T-helper 2 cell (primary cell): ENCODE measurements around the gene ZNF831.
A peak's percentile ranks its signal among the peaks of the same experiment; 100 is the strongest.

ENCODE experiments used
- DNase-seq, 5 experiments: peaks; one replicate each; pipeline versions ENCODE4 v3.0.0 to v3.0.0-alpha.2; 2012 to 2022

ZNF831 gene

GRCh38 chr20:59182401-59183044 is 18.9 kb downstream of the ZNF831 start:
- DNase-seq = no peak

GRCh38 chr20:59183751-59184150 is 20.1 kb downstream of the ZNF831 start:
- no peak for DNase-seq

- DNase-seq = no peak
Observed at GRCh38 chr20:59184880-59185447, 21.3 kb downstream of the ZNF831 start.

- no peak for DNase-seq
Observed at GRCh38 chr20:59185809-59186208, 22.2 kb downstream of the ZNF831 start.

DNA sequence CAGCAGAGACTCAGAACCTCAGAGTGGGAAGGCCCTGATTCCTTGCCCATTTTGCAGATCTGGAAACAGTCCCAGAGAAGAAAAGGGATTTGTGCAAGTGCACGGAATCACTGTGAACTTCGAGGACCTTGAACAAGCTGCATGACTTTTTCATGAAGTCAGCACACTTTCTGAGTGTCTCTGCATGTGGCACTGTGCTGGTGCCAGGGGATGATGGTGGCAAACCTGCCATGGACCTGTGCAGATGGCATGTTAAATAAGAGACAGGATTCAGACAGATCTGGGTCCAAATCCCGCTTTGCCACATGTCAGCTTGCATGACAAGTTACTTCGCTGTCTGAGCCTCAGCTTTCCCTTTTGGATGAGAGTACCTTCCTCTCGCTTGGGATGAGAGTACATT is 26.8 kb downstream of the ZNF831 start:
- no peak for DNase-seq

- no peak for DNase-seq
Observed at GRCh38 chr20:59191036-59191755, 27.6 kb downstream of the ZNF831 start.

- no peak for DNase-seq
Observed at GRCh38 chr20:59191756-59192532, 28.3 kb downstream of the ZNF831 start.

DNA sequence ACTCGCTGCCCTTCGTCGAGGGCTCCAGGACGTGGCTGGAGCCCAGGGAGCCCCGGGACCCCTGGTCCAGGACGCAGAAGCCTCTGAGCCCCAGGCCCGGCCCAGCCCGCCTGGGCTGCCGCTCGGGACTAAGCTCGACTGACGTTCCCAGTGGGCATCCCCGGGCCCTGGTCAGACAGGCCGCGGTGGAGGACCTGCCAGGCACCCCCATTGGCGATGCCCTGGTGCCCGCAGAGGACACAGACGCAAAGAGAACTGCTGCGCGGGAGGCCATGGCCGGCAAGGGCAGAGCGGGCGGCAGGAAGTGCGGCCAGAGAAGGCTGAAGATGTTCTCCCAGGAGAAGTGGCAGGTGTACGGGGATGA is 28.9 kb downstream of the ZNF831 start:
- DNase-seq = no peak

GRCh38 chr20:59193325-59193724 is 29.7 kb downstream of the ZNF831 start:
- DNase-seq = no peak

GRCh38 chr20:59194023-59194935 is 30.7 kb downstream of the ZNF831 start:
- DNase-seq = no peak

- DNase-seq = no peak
Observed at GRCh38 chr20:59195316-59195993, 31.8 kb downstream of the ZNF831 start.

DNA sequence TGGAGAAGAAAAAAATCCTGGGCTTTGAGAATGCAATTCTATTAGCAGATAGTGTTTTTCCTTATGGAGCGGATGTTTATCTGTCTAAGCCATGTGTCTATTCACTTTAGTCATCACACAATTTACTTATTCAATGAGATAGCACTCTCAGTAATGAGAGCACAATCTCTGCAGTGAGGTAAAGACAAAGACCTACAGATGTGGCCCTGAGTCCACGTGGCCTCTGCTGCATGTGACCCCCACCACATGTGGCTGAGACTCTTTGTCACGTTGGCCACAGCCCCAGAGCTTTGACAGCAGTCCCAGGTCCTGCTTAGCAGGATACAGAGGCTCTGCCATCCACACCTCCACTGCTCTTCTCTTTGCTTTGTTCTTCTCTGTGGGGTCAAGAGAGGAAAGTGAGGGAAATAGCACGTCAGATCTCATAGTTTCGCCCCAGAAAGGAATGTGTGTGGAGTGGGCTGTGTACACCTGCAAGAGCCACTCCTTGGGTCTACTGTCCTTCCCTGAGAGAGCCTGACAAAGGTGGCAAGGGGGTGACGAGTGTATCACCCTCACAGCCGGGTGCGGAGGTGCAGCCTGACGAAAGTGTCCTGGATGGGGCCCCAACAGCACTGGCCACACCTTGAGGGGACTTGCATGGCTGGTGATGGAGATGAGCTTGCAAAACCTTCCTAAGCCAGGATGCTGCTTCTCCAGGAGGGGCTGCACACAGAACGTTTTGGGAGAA is 40.7 kb downstream of the ZNF831 start:
- no peak for DNase-seq

DNA sequence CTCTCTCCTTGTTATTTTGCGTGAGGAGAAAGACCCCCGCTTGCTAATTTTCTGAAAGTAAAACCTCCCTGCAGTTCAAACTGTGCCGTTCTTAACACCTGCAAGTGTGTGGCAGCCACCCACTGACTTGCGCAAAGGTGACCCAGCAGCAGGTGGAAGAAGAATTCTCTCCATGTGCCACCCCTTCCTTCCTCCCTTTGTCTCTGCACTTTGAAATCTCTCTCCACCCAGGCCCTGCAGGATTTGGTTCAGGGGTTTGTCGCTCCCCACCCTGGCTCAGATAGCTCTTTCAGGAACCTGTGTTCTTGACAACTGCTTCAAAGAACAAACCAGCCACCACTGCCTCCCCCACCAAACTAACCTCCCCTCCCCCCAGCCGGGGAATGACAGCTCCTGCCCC is 41.4 kb downstream of the ZNF831 start:
- DNase-seq = no peak

DNA sequence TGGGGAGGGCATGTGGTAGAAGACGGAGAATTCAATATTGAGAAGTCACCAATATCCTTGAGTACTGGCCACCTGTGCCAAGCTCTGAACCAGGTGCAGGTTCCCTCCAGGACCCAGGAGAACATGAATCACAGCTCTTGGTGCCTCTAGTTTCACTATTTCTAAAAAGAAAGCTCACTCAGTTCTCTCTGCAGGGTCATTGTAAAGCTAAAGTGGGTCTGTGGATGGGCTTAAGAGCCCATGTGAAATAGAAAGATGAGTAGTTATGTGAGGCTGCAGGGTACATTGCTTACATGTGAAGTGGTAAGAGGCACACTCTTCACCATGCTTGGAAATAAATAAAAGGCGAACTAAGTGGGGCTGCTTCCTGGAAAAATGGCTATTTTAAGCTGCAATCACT is 43.6 kb downstream of the ZNF831 start:
- DNase-seq = no peak

DNA sequence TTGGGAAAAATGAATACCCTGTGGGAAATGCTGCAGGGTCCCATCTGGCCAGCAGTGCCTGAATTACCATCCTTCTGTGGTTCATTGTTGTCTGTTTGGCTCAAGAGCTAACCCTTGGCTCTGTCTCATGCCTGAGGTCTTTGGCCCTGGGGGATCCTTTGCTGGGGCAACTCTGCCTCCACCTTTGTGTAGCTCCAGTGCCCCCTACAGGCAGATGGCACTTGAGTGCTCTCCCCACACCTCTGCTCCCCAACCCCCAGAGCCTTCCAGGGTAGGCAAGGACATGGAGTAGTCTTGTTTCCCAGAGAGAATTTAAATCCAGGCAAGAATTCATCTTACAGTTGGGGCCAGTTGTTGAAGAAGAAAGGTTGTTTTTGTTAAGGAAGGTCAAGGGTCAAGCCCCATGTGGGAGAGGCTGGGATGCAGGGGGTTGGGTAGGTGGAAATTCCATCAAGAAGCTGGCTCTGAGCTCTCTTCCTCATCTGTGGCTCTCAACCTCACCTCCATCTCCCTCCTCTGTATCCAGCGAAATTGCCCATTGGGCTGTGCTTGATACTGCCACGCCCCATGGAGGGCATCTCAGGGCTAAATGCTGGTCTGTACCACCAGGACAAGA is 44.2 kb downstream of the ZNF831 start:
- DNase-seq = peak; percentile 44 to 81 (median 70)

GRCh38 chr20:59210186-59210585 is 46.6 kb downstream of the ZNF831 start:
- DNase-seq = no peak

DNA sequence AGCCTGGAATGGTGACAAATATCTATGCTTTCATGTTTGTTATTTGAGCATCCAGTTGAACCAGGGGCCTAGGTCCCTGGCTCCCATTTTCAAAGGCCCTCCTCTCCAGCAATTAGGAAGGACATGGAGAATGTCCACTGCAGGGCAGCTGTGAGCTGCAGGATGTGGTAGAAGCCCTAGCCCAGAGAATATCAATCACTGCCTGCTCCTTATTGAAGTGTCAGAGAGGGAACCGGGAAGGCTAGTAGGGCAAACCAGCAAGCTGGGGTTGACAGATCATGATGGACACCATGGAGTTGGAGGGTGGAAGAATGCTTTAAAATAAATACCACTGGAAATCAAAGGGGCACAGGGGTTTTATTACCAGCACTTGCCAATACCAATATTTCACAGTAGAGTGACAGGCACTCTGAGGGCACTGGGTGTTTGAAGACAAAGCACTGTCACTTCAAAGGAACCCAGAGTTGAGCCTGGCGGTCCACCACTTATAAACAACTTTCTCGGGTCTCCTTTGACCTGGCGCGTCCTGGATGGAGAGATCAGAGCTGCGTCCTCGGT is 47.7 kb downstream of the ZNF831 start:
- DNase-seq = no peak

- no peak for DNase-seq
Observed at GRCh38 chr20:59214073-59214472, 50.5 kb downstream of the ZNF831 start.

GRCh38 chr20:59214606-59215547 is 51.3 kb downstream of the ZNF831 start:
- DNase-seq = no peak
